ENCODE measurements around the gene AGPAT2. TPM values are rescaled to one million over a fixed set of nuclear protein-coding genes. Genes with fewer than 3 reads are reported as not detected.

AGPAT2 gene
- total RNA-seq, 1 experiment from 2014 or later, result 40.2 TPM

GRCh38 chr9:136707011-136707410 is 19.8 kb upstream of the AGPAT2 start:
- H3K4me1 Mint-ChIP-seq, result no peaks in the 10 kb centered on the region
- no peaks in the 10 kb centered on the region for H3K9me3 Mint-ChIP-seq
- H3K4me3 Mint-ChIP-seq, result no peak overlapping the region
- ATAC-seq (no peak), DNase-seq (ENCODE audit: low spot score) (no peak)
- peaks cover 19% of the 10 kb centered on the region for H3K27me3 Mint-ChIP-seq (ENCODE audit: low read depth)
- ChIA-PET CTCF (interaction anchor here (1.2 kb wide), 1 partner anchor 35 kb away, joined by 4 read pairs; no protein-coding TSS in a partner anchor), POLR2A (no interaction called here)
- no peak for TF ChIP-seq IRF1 (CRISPR knock-in tag; IDR thresholded peaks at IDR 0.05)
- TF ChIP-seq CBFB (CRISPR knock-in tag; IDR thresholded peaks at IDR 0.05; ENCODE audit: low read depth), result no peak
- TF ChIP-seq TEAD1 (CRISPR knock-in tag; IDR thresholded peaks at IDR 0.05), result no peak
- TF ChIP-seq NFE2L1 (CRISPR knock-in tag; IDR thresholded peaks at IDR 0.05), result no peak
- no peak for TF ChIP-seq ZNF396 (CRISPR knock-in tag; IDR thresholded peaks at IDR 0.05; ENCODE audit: borderline replicate concordance)
- TF ChIP-seq E2F1 (CRISPR knock-in tag; IDR thresholded peaks at IDR 0.05), result no peak
- no peak for TF ChIP-seq E2F5 (CRISPR knock-in tag; IDR thresholded peaks at IDR 0.05)
- no peak for TF ChIP-seq GRHL2 (CRISPR knock-in tag; IDR thresholded peaks at IDR 0.05; ENCODE audit: insufficient replicate concordance, severe bottlenecking)
- TF ChIP-seq, protein P1, sequence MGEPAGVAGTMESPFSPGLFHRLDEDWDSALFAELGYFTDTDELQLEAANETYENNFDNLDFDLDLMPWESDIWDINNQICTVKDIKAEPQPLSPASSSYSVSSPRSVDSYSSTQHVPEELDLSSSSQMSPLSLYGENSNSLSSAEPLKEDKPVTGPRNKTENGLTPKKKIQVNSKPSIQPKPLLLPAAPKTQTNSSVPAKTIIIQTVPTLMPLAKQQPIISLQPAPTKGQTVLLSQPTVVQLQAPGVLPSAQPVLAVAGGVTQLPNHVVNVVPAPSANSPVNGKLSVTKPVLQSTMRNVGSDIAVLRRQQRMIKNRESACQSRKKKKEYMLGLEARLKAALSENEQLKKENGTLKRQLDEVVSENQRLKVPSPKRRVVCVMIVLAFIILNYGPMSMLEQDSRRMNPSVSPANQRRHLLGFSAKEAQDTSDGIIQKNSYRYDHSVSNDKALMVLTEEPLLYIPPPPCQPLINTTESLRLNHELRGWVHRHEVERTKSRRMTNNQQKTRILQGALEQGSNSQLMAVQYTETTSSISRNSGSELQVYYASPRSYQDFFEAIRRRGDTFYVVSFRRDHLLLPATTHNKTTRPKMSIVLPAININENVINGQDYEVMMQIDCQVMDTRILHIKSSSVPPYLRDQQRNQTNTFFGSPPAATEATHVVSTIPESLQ (CRISPR knock-in tag; IDR thresholded peaks at IDR 0.05), result no peak
- no peak for TF ChIP-seq PRDM15 (CRISPR knock-in tag; IDR thresholded peaks at IDR 0.05)
- TF ChIP-seq CREB1 (CRISPR knock-in tag; IDR thresholded peaks at IDR 0.05), result no peak
- TF ChIP-seq SOX15 (CRISPR knock-in tag; IDR thresholded peaks at IDR 0.05), result no peak
- no peak for TF ChIP-seq ARID4B (CRISPR knock-in tag; IDR thresholded peaks at IDR 0.05; ENCODE audit: borderline replicate concordance)
- no peak for TF ChIP-seq TP53 (CRISPR knock-in tag; IDR thresholded peaks at IDR 0.05)
- H3K36me3 Mint-ChIP-seq, result no peaks in the 10 kb centered on the region
- no peak overlapping the region for H3K27ac Mint-ChIP-seq

Data from WTC11 (cell line).